Right lobe of liver (tissue), 4 donors: ENCODE data around the gene RBPMS2.

Source experiments
- POLR2A ChIP-seq: fragments of 450-650 bp; IDR thresholded peaks from one replicate; pipeline ENCODE4 v1.6.1; 2017; ENCODE audit warnings: antibody characterized with exemption, mild to moderate bottlenecking
- TF ChIP-seq, protein P1 (sequence below), 4 donors: fragments of 200-600 bp in 3 of 4; fragments of 450-650 bp in 1 of 4; IDR thresholded peaks; one replicate each; pipeline versions ENCODE4 v1.5.1 to v1.8.0; 2016 to 2022; ENCODE audit warnings: antibody characterized with exemption in 4 of 4, mild to moderate bottlenecking in 2 of 4
- donor health status: DM: no; HTN: no; CAD: no.
- donor health status: DM: no; HTN: no; CAD: no.
- donor health status: DM: no; HTN: yes; CAD: no.

DNA sequence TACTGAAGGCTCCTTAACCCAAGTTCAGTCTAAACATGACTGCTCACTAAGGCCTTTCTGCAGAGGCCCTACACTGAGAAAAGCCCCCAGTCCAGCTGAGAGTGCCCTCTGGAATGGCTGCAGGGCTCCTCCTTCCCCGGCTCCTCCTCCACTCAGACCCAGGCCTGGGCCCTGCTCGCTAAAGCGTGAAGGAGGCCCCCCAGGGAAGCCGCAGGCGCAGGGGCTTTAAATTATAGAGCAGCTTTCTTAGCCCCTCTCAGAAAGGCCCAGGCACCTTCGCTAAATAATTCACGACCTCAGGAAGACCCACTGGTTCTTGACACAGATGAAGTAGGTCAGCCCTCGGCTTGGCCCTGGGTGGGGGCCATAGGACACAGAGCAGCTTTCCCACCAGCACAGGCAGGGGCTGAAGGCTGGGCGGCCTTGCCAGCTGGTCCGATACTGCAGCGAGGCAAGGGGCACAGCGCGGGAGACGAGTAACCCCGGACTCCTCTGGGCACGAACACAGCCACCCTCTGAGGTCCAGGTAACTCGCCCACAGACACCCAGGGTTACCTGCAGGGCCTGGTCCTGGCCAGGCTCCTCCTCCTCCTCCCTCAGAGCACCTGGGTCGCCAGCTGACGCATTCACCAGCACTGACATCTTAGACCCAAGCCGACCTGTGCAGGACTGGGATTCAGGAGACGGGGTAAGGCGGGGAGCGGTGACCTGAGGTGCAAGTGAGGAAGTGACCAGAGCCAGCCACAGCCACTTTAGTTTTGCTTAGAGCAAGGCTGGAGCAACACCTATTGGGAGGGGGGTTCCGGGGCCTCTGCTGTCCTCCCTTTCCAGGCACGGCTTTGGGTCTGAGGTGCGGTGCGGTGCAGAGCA lies 36.9 kb downstream of the RBPMS2 start:
- TF ChIP-seq, protein P1, sequence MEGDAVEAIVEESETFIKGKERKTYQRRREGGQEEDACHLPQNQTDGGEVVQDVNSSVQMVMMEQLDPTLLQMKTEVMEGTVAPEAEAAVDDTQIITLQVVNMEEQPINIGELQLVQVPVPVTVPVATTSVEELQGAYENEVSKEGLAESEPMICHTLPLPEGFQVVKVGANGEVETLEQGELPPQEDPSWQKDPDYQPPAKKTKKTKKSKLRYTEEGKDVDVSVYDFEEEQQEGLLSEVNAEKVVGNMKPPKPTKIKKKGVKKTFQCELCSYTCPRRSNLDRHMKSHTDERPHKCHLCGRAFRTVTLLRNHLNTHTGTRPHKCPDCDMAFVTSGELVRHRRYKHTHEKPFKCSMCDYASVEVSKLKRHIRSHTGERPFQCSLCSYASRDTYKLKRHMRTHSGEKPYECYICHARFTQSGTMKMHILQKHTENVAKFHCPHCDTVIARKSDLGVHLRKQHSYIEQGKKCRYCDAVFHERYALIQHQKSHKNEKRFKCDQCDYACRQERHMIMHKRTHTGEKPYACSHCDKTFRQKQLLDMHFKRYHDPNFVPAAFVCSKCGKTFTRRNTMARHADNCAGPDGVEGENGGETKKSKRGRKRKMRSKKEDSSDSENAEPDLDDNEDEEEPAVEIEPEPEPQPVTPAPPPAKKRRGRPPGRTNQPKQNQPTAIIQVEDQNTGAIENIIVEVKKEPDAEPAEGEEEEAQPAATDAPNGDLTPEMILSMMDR (IDR thresholded peaks at IDR 0.05): no peak
- TF ChIP-seq POLR2A: no peak
